GM12878 (cell line): ENCODE results near the gene STON2. TPM values are rescaled to one million over a fixed set of nuclear protein-coding genes. Genes with fewer than 3 reads are reported as not detected.

Experiments
- ATAC-seq: fragments of 200-7000 bp; cut with Tn5 transposase; 3 replicates; pipeline ENCODE4 v1.9.1; 2020; ENCODE audit warnings: mild to moderate bottlenecking, moderate library complexity
- BruUV-seq: library from RNA; stranded (reverse); fragments of 400-500 nt; replicated peaks from 2 replicates; lab custom pipeline; 2021; lab: Mats Ljungman, UMichigan
- CTCF ChIA-PET: fragments of 300-600 bp; sonication (Branson Sonifier 250); formaldehyde crosslinking; extraction: SDS; loops from one replicate; lab custom pipeline; 2021; ENCODE audit warnings: inconsistent platforms; lab: Yijun Ruan, JAX
- POLR2A ChIA-PET: fragments of 350-600 bp; formaldehyde crosslinking; extraction: SDS; loops from one replicate; lab custom pipeline; 2021; ENCODE audit warnings: inconsistent platforms; lab: Charles Lee
- RAD21 ChIA-PET: fragments of 300-600 bp; sonication (Branson Sonifier 250); formaldehyde crosslinking; loops from one replicate; lab custom pipeline; 2023; ENCODE audit warnings: antibody characterized with exemption; ENCODE audit not compliant: unreplicated experiment; lab: Charles Lee
- SMC1A ChIA-PET: fragments of 300-600 bp; sonication (Branson Sonifier 250); formaldehyde crosslinking; loops from one replicate; lab custom pipeline; 2023; ENCODE audit not compliant: unreplicated experiment, uncharacterized antibody; lab: Charles Lee
- DNase-seq: peaks from one replicate; pipeline ENCODE4 v3.0.0-alpha.2; 2011; ENCODE audit warnings: low read depth, low spot score
- FAIRE-seq: peaks from 3 replicates; lab custom pipeline; 2011; peaks lifted over from hg19 to GRCh38; lab: Jason Lieb, UNC
- H2AFZ ChIP-seq: 2 replicates; pipeline ENCODE4 v1.6.0; 2011; ENCODE audit warnings: low read depth, low read length, control low read depth; ENCODE audit not compliant: control insufficient read depth
- H3K27ac ChIP-seq: 2 replicates; pipeline ENCODE4 v1.5.1; 2011; ENCODE audit warnings: control low read depth; ENCODE audit not compliant: control insufficient read depth, insufficient read depth
- H3K27me3 ChIP-seq, 2 experiments: replicated peaks in 1 of 2; 2 replicates each; pipeline versions ENCODE4 v1.6.0 to v1.6.1; 2011; ENCODE audit warnings: low read length in 1 of 2; ENCODE audit not compliant: control insufficient read depth in 2 of 2, insufficient read depth in 2 of 2
- H3K36me3 ChIP-seq, 2 experiments: 2 replicates each; pipeline ENCODE4 v1.5.1; 2011; ENCODE audit warnings: low read length in 1 of 2; ENCODE audit not compliant: control insufficient read depth in 2 of 2, insufficient read depth in 2 of 2
- H3K4me1 ChIP-seq: 2 replicates; pipeline ENCODE4 v1.6.1; 2011; ENCODE audit warnings: mild to moderate bottlenecking, low read length, moderate library complexity, mixed read lengths; ENCODE audit not compliant: control insufficient read depth, insufficient read depth
- H3K4me2 ChIP-seq: 2 replicates; pipeline ENCODE4 v1.6.0; 2011; ENCODE audit warnings: control low read depth; ENCODE audit not compliant: control insufficient read depth, insufficient read depth
- H3K4me3 ChIP-seq: fragments of 200-600 bp; sonication (generic); 2 replicates; pipeline ENCODE4 v1.5.1; 2016
- H3K79me2 ChIP-seq: 2 replicates; pipeline ENCODE4 v1.6.0; 2011; ENCODE audit warnings: low read length; ENCODE audit not compliant: control insufficient read depth, insufficient read depth
- H3K9ac ChIP-seq: 2 replicates; pipeline ENCODE4 v1.8.0; 2011; ENCODE audit warnings: low read length, control low read depth, mixed read lengths; ENCODE audit not compliant: control insufficient read depth, insufficient read depth
- H3K9me3 ChIP-seq: replicated peaks from 3 replicates; pipeline ENCODE4 v1.5.1; 2011; ENCODE audit warnings: mild to moderate bottlenecking, low read length; ENCODE audit not compliant: control insufficient read depth, insufficient read depth
- H4K20me1 ChIP-seq: 2 replicates; pipeline ENCODE4 v1.6.0; 2011; ENCODE audit not compliant: control insufficient read depth, insufficient read depth
- REST ChIP-seq: IDR thresholded peaks from 2 replicates; pipeline ENCODE4 v1.6.1; 2012; ENCODE audit warnings: mild to moderate bottlenecking, low read depth, low read length
- ZSCAN29 ChIP-seq: fragments of 450-650 bp; IDR thresholded peaks from 2 replicates; pipeline ENCODE4 v1.6.1; 2017; ENCODE audit warnings: mild to moderate bottlenecking, moderate library complexity
- WGBS: methylation state at CpG from one replicate; pipeline ENCODE4 v1.1.6; 2016; ENCODE audit warnings: low lambda C conversion rate; ENCODE audit not compliant: insufficient replicate concordance, insufficient coverage; ENCODE audit errors: missing lambda C conversion rate; 5-methylcytosine and 5-hydroxymethylcytosine counted together
- in situ Hi-C: fragments of 300-500 bp; cut with MboI; formaldehyde crosslinking; loops from 9 replicates; pipeline ENCODE4 v1.14.3; 2018; ENCODE audit warnings: mixed read lengths
- intact Hi-C: fragments of 100-400 bp; cut with micrococcal nuclease; formaldehyde crosslinking; loops from one replicate; pipeline ENCODE4 v1.14.2; 2022; ENCODE audit not compliant: unreplicated experiment
- polyA plus RNA-seq, 11 experiments: library from polyadenylated mRNA; depleted of rRNA in 4 of 11; unstranded in 6 of 11; stranded (reverse) in 5 of 11; fragments of >200 nt; fragmentation: Nextera tagmentation in 4 of 11; fragmentation: Illumina TruSeq in 1 of 11; extraction: Ambion mirVana in 4 of 11; extraction: Trizol in 1 of 11; gene quantifications; 1 replicate in 1 of 11; 2 replicates in 10 of 11; pipeline versions ENCODE4 v1.2.1 to v1.2.3, GENCODE V29; 2011 to 2016; ENCODE audit warnings: inconsistent platforms in 2 of 11, missing spikeins in 2 of 11, low read depth in 1 of 11
- total RNA-seq, 4 experiments: library from RNA; depleted of rRNA in 3 of 4; stranded (reverse); fragments of >200 nt in 3 of 4; fragmentation: Illumina TruSeq in 1 of 4; extraction: Trizol in 1 of 4; gene quantifications; 2 replicates each; pipeline versions ENCODE4 v1.2.1 to v1.2.3, GENCODE V29; 2013 to 2021

STON2 gene
- total and polyA plus RNA-seq, 10 of the 15 experiments (the other 5 are each of a cell fraction or from before 2014, with no cell fraction given), result 0.03 to 0.13 (median 0.03) TPM; not detected in 7

- 10% methylated on average over 48 of the region's 73 CpGs for WGBS
- Histone ChIP-seq H3K9me3 (no peaks in the 10 kb centered on the region), H3K9ac (no peak overlapping the region), H3K27ac (no peak overlapping the region), H3K36me3 (no peaks in the 10 kb centered on the region), H3K79me2 (no peaks in the 10 kb centered on the region), H4K20me1 (no peaks in the 10 kb centered on the region), H3K4me2 (peak overlapping the region; percentile 33), H3K4me1 (no peaks in the 10 kb centered on the region), H3K27me3 (peaks cover 12 to 22% of the 10 kb centered on the region in 2 experiments), H2AFZ (no peak overlapping the region), H3K4me3 (no peak overlapping the region)
- DNase-seq, result no peak
- intact Hi-C loops, result no loop called here
- ChIA-PET SMC1A (no interaction called here), CTCF (interaction anchor here (0.6 kb wide), 1 partner anchor 125 kb away, joined by 3 read pairs; no protein-coding TSS in a partner anchor), POLR2A (no interaction called here), RAD21 (no interaction called here)
- BruUV-seq, result no TSS peak
- ATAC-seq, result no peak; the same call in 2 of the 3 replicates
- in situ Hi-C loops, result no loop called here
- TF ChIP-seq ZSCAN29 (no peak), REST (peak; percentile 72)
- FAIRE-seq, result no peak
Measured at GRCh38 chr14:81435391-81436295, 35.5 kb upstream of the STON2 start.
